ENCODE data around the gene SEPSECS. TPM values are rescaled to one million over a fixed set of nuclear protein-coding genes. Genes with fewer than 3 reads are reported as not detected.

Gene SEPSECS
- total and polyA plus RNA-seq, 4 donors = 2.8 to 23.2 (median 7.3) TPM

DNA sequence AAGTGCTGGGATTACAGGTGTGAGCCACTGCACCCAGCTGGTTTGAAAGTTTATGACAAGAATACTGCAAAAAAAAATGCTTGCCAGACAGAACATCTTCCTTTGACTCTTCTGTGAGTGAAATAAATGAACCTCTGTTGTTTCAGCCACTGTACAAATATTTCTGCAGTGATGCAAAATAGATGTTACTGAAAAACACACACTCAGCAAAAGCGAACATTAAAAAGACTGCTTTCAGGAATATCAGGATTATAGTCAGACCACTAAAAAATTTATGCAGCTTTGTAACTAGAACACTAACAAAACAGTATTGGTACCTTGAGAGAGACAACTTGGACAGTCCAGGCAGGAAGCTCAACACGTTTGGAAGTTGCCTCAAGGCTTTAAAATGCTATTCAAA is 16.9 kb upstream of the SEPSECS start:
- H3K27ac ChIP-seq (ENCODE audit: low read depth in 1 of 2, low read length in 1 of 2) = no peak overlapping the region
- no peak overlapping the region for H3K4me3 ChIP-seq
- no peaks in the 10 kb centered on the region for H3K27me3 ChIP-seq (ENCODE audit: control insufficient read depth in 3 of 3, insufficient read depth in 3 of 3, low read length in 2 of 3)
- DNase-seq = no peak
- peaks cover 0 to 3% (median 1%) of the 10 kb centered on the region in 4 donors for H3K36me3 ChIP-seq (ENCODE audit: control insufficient read depth in 4 of 4, insufficient read depth in 4 of 4, low read length in 4 of 4)
- peaks cover 0 to 14% (median 2%) of the 10 kb centered on the region in 5 donors for H3K4me1 ChIP-seq (ENCODE audit: control insufficient read depth in 5 of 5, insufficient read depth in 5 of 5, low read length in 5 of 5)
- ATAC-seq (ENCODE audit: insufficient read depth, low FRiP score) = no peak
- TF ChIP-seq, protein P1, sequence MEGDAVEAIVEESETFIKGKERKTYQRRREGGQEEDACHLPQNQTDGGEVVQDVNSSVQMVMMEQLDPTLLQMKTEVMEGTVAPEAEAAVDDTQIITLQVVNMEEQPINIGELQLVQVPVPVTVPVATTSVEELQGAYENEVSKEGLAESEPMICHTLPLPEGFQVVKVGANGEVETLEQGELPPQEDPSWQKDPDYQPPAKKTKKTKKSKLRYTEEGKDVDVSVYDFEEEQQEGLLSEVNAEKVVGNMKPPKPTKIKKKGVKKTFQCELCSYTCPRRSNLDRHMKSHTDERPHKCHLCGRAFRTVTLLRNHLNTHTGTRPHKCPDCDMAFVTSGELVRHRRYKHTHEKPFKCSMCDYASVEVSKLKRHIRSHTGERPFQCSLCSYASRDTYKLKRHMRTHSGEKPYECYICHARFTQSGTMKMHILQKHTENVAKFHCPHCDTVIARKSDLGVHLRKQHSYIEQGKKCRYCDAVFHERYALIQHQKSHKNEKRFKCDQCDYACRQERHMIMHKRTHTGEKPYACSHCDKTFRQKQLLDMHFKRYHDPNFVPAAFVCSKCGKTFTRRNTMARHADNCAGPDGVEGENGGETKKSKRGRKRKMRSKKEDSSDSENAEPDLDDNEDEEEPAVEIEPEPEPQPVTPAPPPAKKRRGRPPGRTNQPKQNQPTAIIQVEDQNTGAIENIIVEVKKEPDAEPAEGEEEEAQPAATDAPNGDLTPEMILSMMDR (IDR thresholded peaks at IDR 0.05; ENCODE audit: control extremely low read depth, extremely low read depth) = no peak
- H3K9me3 ChIP-seq (ENCODE audit: control insufficient read depth in 4 of 4, insufficient read depth in 3 of 4, low read length in 3 of 4) = no peaks in the 10 kb centered on the region
- WGBS, 2 donors = 61 to 80% methylated on average over 2 of the region's 2 CpGs
- no peak overlapping the region for H3K9ac ChIP-seq (ENCODE audit: insufficient read depth in 1 of 2, low read length in 2 of 2)

DNA sequence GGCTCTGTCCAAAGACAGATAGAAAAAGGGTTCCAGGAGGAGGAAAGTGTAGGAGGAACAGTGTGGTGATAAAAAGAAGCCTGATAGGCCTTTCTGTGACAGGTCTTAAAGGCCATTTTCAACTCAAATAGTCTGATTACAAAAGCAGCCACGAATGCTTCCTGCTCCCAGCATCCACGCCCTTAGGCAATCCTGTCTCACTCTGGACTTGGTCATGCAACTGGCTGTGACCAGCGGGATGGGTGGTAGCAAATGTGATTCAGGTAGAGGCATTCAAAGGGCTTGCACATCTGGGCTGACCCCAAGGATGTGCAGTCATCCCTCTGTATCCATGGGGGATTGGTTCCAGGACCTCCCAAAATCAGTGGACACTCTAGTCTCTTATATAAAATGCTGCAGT is 14.4 kb upstream of the SEPSECS start:
- WGBS, 2 donors = 44 to 66% methylated on average over 3 of the region's 3 CpGs
- no peaks in the 10 kb centered on the region for H3K27me3 ChIP-seq (ENCODE audit: control insufficient read depth in 3 of 3, insufficient read depth in 3 of 3, low read length in 2 of 3)
- peaks cover 0 to 3% (median 1%) of the 10 kb centered on the region in 4 donors for H3K36me3 ChIP-seq (ENCODE audit: control insufficient read depth in 4 of 4, insufficient read depth in 4 of 4, low read length in 4 of 4)
- TF ChIP-seq, protein P1 (IDR thresholded peaks at IDR 0.05; ENCODE audit: control extremely low read depth, extremely low read depth) = no peak
- DNase-seq (no peak), ATAC-seq (ENCODE audit: insufficient read depth, low FRiP score) (no peak)
- H3K9me3 ChIP-seq (ENCODE audit: control insufficient read depth in 4 of 4, insufficient read depth in 3 of 4, low read length in 3 of 4) = no peaks in the 10 kb centered on the region
- peaks cover 0 to 14% (median 0%) of the 10 kb centered on the region in 5 donors for H3K4me1 ChIP-seq (ENCODE audit: control insufficient read depth in 5 of 5, insufficient read depth in 5 of 5, low read length in 5 of 5)
- H3K9ac ChIP-seq (ENCODE audit: insufficient read depth in 1 of 2, low read length in 2 of 2) = no peak overlapping the region
- no peak overlapping the region for H3K4me3 ChIP-seq
- H3K27ac ChIP-seq (ENCODE audit: low read depth in 1 of 2, low read length in 1 of 2) = no peak overlapping the region

DNA sequence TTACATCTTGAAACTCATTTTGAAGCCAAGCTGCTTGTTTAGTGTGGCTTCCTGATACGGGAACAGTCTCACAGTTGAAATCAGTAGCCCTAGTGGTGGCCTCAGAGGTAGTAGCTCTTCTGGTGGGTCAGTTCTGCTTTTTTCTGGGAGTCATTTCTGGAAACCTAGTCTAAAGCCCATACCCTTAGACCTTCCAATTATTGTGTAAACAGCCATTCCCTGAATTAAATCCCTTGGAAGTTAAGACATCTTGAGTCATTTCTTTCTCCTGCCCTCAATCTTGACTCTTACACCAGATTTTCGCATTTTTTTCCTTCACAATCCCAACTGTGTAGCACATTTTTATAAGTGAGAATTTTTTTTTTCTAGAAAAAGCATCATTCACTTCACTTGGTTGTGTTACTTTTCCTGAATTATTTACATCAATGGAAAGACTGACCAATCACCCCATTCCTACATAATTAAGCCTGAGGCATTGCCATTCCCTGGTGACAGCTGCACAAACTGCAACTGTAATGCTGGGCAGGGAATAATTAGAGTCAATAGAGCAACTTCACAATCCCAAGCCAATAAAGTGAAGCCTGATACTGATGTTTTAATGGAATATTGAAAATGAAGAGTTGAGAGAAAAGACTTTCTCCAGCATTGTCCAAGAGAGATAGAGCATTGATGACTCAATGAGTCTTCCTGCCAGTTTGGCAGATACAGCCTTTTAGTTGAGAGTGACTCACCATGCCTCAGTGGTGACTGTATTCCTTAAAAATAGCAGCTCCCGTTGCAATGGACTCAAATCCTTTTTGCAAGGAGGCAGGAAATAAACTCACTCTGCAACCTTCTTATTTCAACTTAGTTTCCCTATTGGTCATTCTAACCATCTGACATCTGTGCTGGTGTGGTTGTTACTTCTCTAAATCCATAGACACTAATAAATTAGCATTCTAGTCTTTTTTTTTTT is 13.0 kb upstream of the SEPSECS start:
- Histone ChIP-seq H3K9me3 (ENCODE audit: control insufficient read depth in 4 of 4, insufficient read depth in 3 of 4, low read length in 3 of 4) (no peaks in the 10 kb centered on the region), H3K4me1 (ENCODE audit: control insufficient read depth in 5 of 5, insufficient read depth in 5 of 5, low read length in 5 of 5) (peaks cover 0 to 14% (median 0%) of the 10 kb centered on the region in 5 donors), H3K27me3 (ENCODE audit: control insufficient read depth in 3 of 3, insufficient read depth in 3 of 3, low read length in 2 of 3) (no peaks in the 10 kb centered on the region), H3K4me3 (no peak overlapping the region), H3K9ac (ENCODE audit: insufficient read depth in 1 of 2, low read length in 2 of 2) (no peak overlapping the region), H3K27ac (ENCODE audit: low read depth in 1 of 2, low read length in 1 of 2) (peak overlapping the region; percentile 12 to 89), H3K36me3 (ENCODE audit: control insufficient read depth in 4 of 4, insufficient read depth in 4 of 4, low read length in 4 of 4) (peaks cover 0 to 3% (median under 1%) of the 10 kb centered on the region in 4 donors)
- WGBS, 2 donors = 47% methylated on average over 3 of the region's 3 CpGs
- TF ChIP-seq, protein P1 (IDR thresholded peaks at IDR 0.05; ENCODE audit: control extremely low read depth, extremely low read depth) = no peak
- DNase-seq (peak in 1 of 3 donors; percentile 28), ATAC-seq (ENCODE audit: insufficient read depth, low FRiP score) (peak; percentile 79)

Data from lung (tissue), 12 donors.